PFSK-1 (cell line): ENCODE measurements around the gene SH3PXD2A.

Experiments used
- FOXP2 ChIP-seq: optimal IDR thresholded peaks from 2 replicates; pipeline ENCODE3; 2011; ENCODE audit warnings: borderline replicate concordance, control low read depth, inconsistent platforms; ENCODE audit not compliant: insufficient read depth; ENCODE audit errors: extremely low read length, extremely low read depth
- POLR2AphosphoS5 ChIP-seq: IDR thresholded peaks from 2 replicates; pipeline ENCODE4 v1.6.1; 2012; ENCODE audit warnings: low read depth, mild to moderate bottlenecking, control low read depth, low read length, moderate library complexity
- REST ChIP-seq, 2 experiments: IDR thresholded peaks; 2 replicates each; pipeline versions ENCODE4 v1.6.1 to v1.8.0; 2011 to 2012; ENCODE audit warnings: low read depth in 2 of 2, low read length in 2 of 2, control low read depth in 1 of 2, inconsistent platforms in 1 of 2, mild to moderate bottlenecking in 1 of 2, moderate library complexity in 1 of 2; ENCODE audit not compliant: insufficient read depth in 1 of 2
- SIN3A ChIP-seq: IDR thresholded peaks from 2 replicates; pipeline ENCODE4 v1.6.1; 2012; ENCODE audit warnings: mild to moderate bottlenecking, low read length, moderate library complexity, borderline replicate concordance; ENCODE audit not compliant: insufficient read depth
- TAF1 ChIP-seq: IDR thresholded peaks from 2 replicates; pipeline ENCODE4 v1.6.1; 2012; ENCODE audit warnings: low read length, control low read depth, borderline replicate concordance; ENCODE audit not compliant: insufficient read depth

Gene SH3PXD2A

GRCh38 chr10:103695584-103696005 lies 159.8 kb downstream of the SH3PXD2A start:
- TF ChIP-seq FOXP2: no peak
- TF ChIP-seq POLR2AphosphoS5: no peak
- no peak for TF ChIP-seq SIN3A
- no peak for TF ChIP-seq REST (IDR thresholded peaks at IDR 0.05; ENCODE audit: insufficient read depth in 1 of 2, low read depth in 2 of 2, low read length in 2 of 2)
- TF ChIP-seq TAF1: no peak

- TF ChIP-seq SIN3A (no peak), POLR2AphosphoS5 (no peak), REST (IDR thresholded peaks at IDR 0.05; ENCODE audit: insufficient read depth in 1 of 2, low read depth in 2 of 2, low read length in 2 of 2) (no peak), TAF1 (no peak), FOXP2 (no peak)
Observed at GRCh38 chr10:103693812-103694205, 161.6 kb downstream of the SH3PXD2A start.

- no peak for TF ChIP-seq SIN3A
Observed at GRCh38 chr10:103692952-103693811, 162.2 kb downstream of the SH3PXD2A start.

GRCh38 chr10:103692436-103692951 lies 162.9 kb downstream of the SH3PXD2A start:
- TF ChIP-seq POLR2AphosphoS5 (no peak), TAF1 (no peak), REST (IDR thresholded peaks at IDR 0.05; ENCODE audit: insufficient read depth in 1 of 2, low read depth in 2 of 2, low read length in 2 of 2) (no peak), SIN3A (no peak), FOXP2 (no peak)

GRCh38 chr10:103691723-103692435 lies 163.5 kb downstream of the SH3PXD2A start:
- TF ChIP-seq POLR2AphosphoS5 (no peak), TAF1 (no peak), FOXP2 (no peak), SIN3A (no peak), REST (IDR thresholded peaks at IDR 0.05; ENCODE audit: insufficient read depth in 1 of 2, low read depth in 2 of 2, low read length in 2 of 2) (no peak)
